ENCODE data around the gene CBX7. TPM values are rescaled to one million over a fixed set of nuclear protein-coding genes. Genes with fewer than 3 reads are reported as not detected.

The CBX7 gene
- polyA plus RNA-seq, 3 donors = 19.5 to 57.2 (median 29.9) TPM

GRCh38 chr22:39083212-39084165 is 69.0 kb downstream of the CBX7 start:
- 74 to 85% (median 80%) methylated on average over 14 of the region's 14 CpGs for WGBS, 3 donors
- H3K27ac ChIP-seq (ENCODE audit: low read depth, low read length) = no peak overlapping the region

DNA sequence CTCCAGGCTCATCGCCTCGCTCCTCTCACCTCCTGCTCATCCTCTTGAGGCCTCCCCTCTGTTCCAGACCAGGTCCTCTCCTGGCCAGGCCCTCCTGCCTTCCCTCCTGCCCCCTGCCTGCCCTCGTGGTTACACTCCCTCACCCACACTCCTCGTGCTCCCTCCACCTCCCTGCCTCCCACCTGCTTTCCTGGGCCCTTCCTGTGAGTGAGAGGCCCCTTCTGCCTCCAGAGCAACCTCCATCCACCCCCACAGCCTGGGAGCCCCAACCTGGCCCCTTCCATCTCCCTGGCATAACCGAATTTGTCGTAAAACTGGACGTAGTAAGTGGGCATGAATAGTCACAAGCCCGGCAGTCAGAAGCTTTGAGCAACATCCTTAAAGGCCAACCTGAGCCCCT is 70.9 kb downstream of the CBX7 start:
- no peak overlapping the region for H3K27ac ChIP-seq (ENCODE audit: low read depth, low read length)
- 73 to 79% (median 78%) methylated on average over 8 of the region's 8 CpGs for WGBS, 3 donors

DNA sequence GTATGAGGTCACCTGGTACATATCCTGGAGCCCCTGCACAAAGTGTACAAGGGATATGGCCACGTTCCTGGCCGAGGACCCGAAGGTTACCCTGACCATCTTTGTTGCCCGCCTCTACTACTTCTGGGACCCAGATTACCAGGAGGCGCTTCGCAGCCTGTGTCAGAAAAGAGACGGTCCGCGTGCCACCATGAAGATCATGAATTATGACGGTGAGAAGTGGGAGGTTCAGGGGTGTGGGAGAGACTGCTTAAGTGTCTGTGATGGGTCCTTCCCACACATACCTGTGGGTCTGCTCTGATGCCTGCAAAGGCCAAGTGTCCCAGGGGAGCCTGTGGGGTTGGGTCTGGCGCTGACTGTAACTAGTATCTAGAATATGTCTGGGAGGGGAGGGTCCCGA is 71.5 kb downstream of the CBX7 start:
- 80 to 90% (median 85%) methylated on average over 12 of the region's 12 CpGs for WGBS, 3 donors
- H3K27ac ChIP-seq (ENCODE audit: low read depth, low read length) = no peak overlapping the region

Other genes with a start within 250 kb of the CBX7 start
- gene APOBEC3A, start 195.1 kb downstream of the CBX7 start, polyA plus RNA-seq = 10 to 100 TPM in 2 of 3 donors, under 1 TPM in 1; 0.46 to 22.4 (median 16.5) TPM
- gene APOBEC3B, start 170.3 kb downstream of the CBX7 start, polyA plus RNA-seq = 1 to 10 TPM in 1 of 3 donors, under 1 TPM in 2; 0.22 to 1.4 (median 0.59) TPM
- 10 to 100 TPM in 1 of 3 donors, 1 to 10 TPM in 2; 3.7 to 21.0 (median 6.5) TPM for gene APOBEC3C, start 138.4 kb downstream of the CBX7 start, polyA plus RNA-seq
- gene APOBEC3D, start 131.6 kb downstream of the CBX7 start, polyA plus RNA-seq = 1 to 10 TPM in 1 of 3 donors, under 1 TPM in 2; 0.43 to 2.5 (median 0.62) TPM
- gene APOBEC3F, start 111.8 kb downstream of the CBX7 start, polyA plus RNA-seq = 1 to 10 TPM in 2 of 3 donors, under 1 TPM in 1; 0.94 to 1.7 (median 1.6) TPM
- 1 to 10 TPM; 2.1 to 9.0 (median 2.9) TPM for gene APOBEC3G, start 75.4 kb downstream of the CBX7 start, polyA plus RNA-seq
- under 1 TPM in 1 of 3 donors, not detected in 2; 0.46 TPM for gene APOBEC3H, start 55.4 kb downstream of the CBX7 start, polyA plus RNA-seq
- 10 to 100 TPM in 2 of 3 donors, 1 to 10 TPM in 1; 5.4 to 23.5 (median 18.0) TPM for gene PDGFB, start 92.3 kb upstream of the CBX7 start, polyA plus RNA-seq
- 1,000 to 10,000 TPM; 3,176 to 4,324 (median 3,855) TPM for gene RPL3, start 166.9 kb upstream of the CBX7 start, polyA plus RNA-seq
- gene SYNGR1, start 197.3 kb upstream of the CBX7 start, polyA plus RNA-seq = 10 to 100 TPM in 2 of 3 donors, 1 to 10 TPM in 1; 7.9 to 13.0 (median 12.6) TPM
- gene TAB1, start 247.1 kb upstream of the CBX7 start, polyA plus RNA-seq = 10 to 100 TPM; 11.0 to 15.0 (median 14.2) TPM